Measurements from ENCODE around the gene RAPGEF1. TPM values are rescaled to one million over a fixed set of nuclear protein-coding genes. Genes with fewer than 3 reads are reported as not detected.

The RAPGEF1 gene
- total and polyA plus RNA-seq, 2 of the 13 experiments (the other 11 are each of a cell fraction or from before 2014, with no cell fraction given): 21.2 to 38.9 TPM

DNA sequence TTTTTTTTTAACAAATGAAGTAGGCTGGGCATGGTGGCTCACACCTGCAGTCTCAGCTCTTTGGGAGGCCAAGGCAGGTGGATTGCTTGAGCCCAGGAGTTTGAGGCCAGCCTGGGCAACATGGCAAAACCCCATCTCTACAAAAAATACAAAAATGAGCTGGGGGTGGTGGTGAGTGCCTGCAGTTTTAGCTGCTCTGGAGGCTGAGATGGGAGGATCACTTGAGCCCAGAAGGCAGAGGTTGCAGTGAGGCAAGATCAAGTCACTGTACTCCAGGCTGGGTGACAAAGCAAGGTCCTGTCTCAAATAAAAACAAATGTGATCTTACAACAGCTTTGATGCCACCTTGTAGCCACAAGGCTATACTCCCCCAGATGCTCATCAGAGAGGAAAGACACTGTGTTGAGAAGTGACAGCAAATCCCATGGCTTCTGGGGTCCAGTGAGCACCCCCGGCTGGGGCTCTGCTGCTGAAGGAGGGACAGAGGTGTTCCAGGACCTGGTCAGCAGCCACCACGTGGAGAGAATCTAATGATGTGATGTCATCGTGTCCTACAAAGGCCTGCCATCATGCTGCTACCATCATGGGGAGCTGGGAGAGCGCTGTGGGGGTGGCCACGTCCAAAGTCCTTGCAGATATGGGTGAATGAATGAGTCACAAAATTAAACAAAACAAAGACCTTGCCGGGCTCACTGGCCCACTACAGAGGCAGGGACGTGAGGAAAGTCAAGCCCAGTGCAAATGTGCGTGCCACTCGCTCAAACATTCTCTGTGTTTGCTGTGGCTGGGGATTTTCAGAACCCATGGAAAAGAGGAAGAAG is 133.9 kb downstream of the RAPGEF1 start (continued):
- TF ChIP-seq, protein P1, sequence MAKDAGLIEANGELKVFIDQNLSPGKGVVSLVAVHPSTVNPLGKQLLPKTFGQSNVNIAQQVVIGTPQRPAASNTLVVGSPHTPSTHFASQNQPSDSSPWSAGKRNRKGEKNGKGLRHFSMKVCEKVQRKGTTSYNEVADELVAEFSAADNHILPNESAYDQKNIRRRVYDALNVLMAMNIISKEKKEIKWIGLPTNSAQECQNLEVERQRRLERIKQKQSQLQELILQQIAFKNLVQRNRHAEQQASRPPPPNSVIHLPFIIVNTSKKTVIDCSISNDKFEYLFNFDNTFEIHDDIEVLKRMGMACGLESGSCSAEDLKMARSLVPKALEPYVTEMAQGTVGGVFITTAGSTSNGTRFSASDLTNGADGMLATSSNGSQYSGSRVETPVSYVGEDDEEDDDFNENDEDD (CRISPR knock-in tag; IDR thresholded peaks at IDR 0.05; ENCODE audit: borderline replicate concordance): peak; percentile 83; the same call in 1 of the 2 replicates
- TF ChIP-seq NR2F1 (CRISPR knock-in tag; IDR thresholded peaks at IDR 0.05) (peak in 1 of 2 experiments; percentile 52; a peak in 2 of 4 replicates), ZNF441 (CRISPR knock-in tag; IDR thresholded peaks at IDR 0.05; ENCODE audit: borderline replicate concordance) (0 out of 2 replicates have a peak, but pooled peaks have one; percentile 28), PRDM4 (CRISPR knock-in tag; IDR thresholded peaks at IDR 0.05; ENCODE audit: borderline replicate concordance) (no peak), SMARCE1 (IDR thresholded peaks at IDR 0.05; ENCODE audit: borderline replicate concordance) (no peak), TFE3 (CRISPR knock-in tag; IDR thresholded peaks at IDR 0.05) (peak; percentile 80), PRDM10 (CRISPR knock-in tag; IDR thresholded peaks at IDR 0.05; ENCODE audit: low read depth) (peak; percentile 52; the same call in 1 of the 2 replicates), MED13 (CRISPR knock-in tag; IDR thresholded peaks at IDR 0.05) (no peak), SKI (IDR thresholded peaks at IDR 0.05; ENCODE audit: partially characterized antibody) (peak; percentile 51), MTERF4 (CRISPR knock-in tag; IDR thresholded peaks at IDR 0.05) (no peak), HOXD1 (CRISPR knock-in tag; IDR thresholded peaks at IDR 0.05) (peak; percentile 74; the same call in 1 of the 2 replicates), ZNF780A (CRISPR knock-in tag; IDR thresholded peaks at IDR 0.05) (no peak), ZNF326 (CRISPR knock-in tag; IDR thresholded peaks at IDR 0.05; ENCODE audit: borderline replicate concordance) (no peak), RFX1 (IDR thresholded peaks at IDR 0.05) (no peak), ATAD3A (CRISPR knock-in tag; IDR thresholded peaks at IDR 0.05) (no peak), PAWR (CRISPR knock-in tag; IDR thresholded peaks at IDR 0.05; ENCODE audit: borderline replicate concordance) (no peak), ZNF597 (CRISPR knock-in tag; IDR thresholded peaks at IDR 0.05) (no peak)
